ENCODE data around the gene MYO5A.

DNA sequence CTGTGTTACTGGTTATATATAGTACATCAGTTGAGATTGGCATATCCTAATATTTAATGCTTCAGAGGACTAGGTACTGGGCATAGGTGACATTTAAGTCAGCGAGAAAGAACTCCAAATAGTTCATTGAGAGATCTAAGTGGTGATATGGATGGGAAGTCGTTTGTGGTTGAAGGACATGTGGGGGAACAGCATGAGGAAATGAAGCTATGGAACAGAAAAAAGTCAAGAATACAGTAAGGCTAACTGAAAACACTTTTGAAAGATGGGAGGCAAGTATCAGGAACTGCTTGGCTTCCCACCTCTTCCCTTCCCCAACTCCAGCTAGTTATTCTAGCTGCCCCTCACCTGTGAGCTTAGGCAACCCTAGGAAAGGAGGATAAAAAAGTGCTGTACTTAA, 3.7 kb upstream of the MYO5A start:
- TF ChIP-seq HDGF (IDR thresholded peaks at IDR 0.05; ENCODE audit: borderline replicate concordance): no peak
- TF ChIP-seq ELF4 (IDR thresholded peaks at IDR 0.05): no peak
- no peak for TF ChIP-seq SP1 (IDR thresholded peaks at IDR 0.05)
- no peak for TF ChIP-seq BHLHE40 (IDR thresholded peaks at IDR 0.05; ENCODE audit: borderline replicate concordance)
- TF ChIP-seq ARNT (IDR thresholded peaks at IDR 0.05): no peak
- no peak for TF ChIP-seq FOXM1 (IDR thresholded peaks at IDR 0.05; ENCODE audit: borderline replicate concordance)
- TF ChIP-seq FOXK2 (IDR thresholded peaks at IDR 0.05): no peak
- no peak for TF ChIP-seq LEF1 (IDR thresholded peaks at IDR 0.05; ENCODE audit: borderline replicate concordance)
- TF ChIP-seq PKNOX1 (IDR thresholded peaks at IDR 0.05): no peak
- TF ChIP-seq L3MBTL2 (conservative IDR thresholded peaks at IDR 0.05): no peak
